GM18505 (cell line): ENCODE results near the gene PRR35.

Source experiments
- ATAC-seq: cut with Tn5 transposase; IDR thresholded peaks from one replicate; pipeline ENCODE4 v1.9.1; 2021; ENCODE audit not compliant: unreplicated experiment
- POLR2A ChIP-seq: IDR thresholded peaks from 4 replicates; pipeline ENCODE4 v1.6.1; 2011; ENCODE audit warnings: borderline replicate concordance; ENCODE audit not compliant: insufficient read depth, insufficient read length; ENCODE audit errors: extremely low read depth

The PRR35 gene

GRCh38 chr16:546909-547770 lies 13.1 kb upstream of the PRR35 start:
- ATAC-seq, result no peak
- TF ChIP-seq POLR2A, result no peak

GRCh38 chr16:548586-548985 lies 11.6 kb upstream of the PRR35 start:
- no peak for TF ChIP-seq POLR2A
- ATAC-seq, result no peak

- ATAC-seq, result no peak
- no peak for TF ChIP-seq POLR2A
Observed at GRCh38 chr16:549544-550263, 10.5 kb upstream of the PRR35 start.

- no peak for ATAC-seq
- TF ChIP-seq POLR2A, result no peak
Observed at GRCh38 chr16:551210-551609, 9.0 kb upstream of the PRR35 start.

GRCh38 chr16:552171-552570 lies 8.0 kb upstream of the PRR35 start:
- no peak for TF ChIP-seq POLR2A
- ATAC-seq, result no peak

- no peak for ATAC-seq
- TF ChIP-seq POLR2A, result no peak
Observed at GRCh38 chr16:553601-554296, 6.4 kb upstream of the PRR35 start.

- no peak for ATAC-seq
- no peak for TF ChIP-seq POLR2A
Observed at GRCh38 chr16:554297-554621, 5.9 kb upstream of the PRR35 start.

GRCh38 chr16:554640-555365 lies 5.4 kb upstream of the PRR35 start:
- ATAC-seq, result no peak
- no peak for TF ChIP-seq POLR2A

GRCh38 chr16:555528-556473 lies 4.4 kb upstream of the PRR35 start:
- TF ChIP-seq POLR2A, result no peak

GRCh38 chr16:556474-557173 lies 3.6 kb upstream of the PRR35 start:
- ATAC-seq, result no peak
- no peak for TF ChIP-seq POLR2A

More at GRCh38 chr16:555528-556473, 4.4 kb upstream of the PRR35 start:
- ATAC-seq, result no peak

GRCh38 chr16:557463-558297 lies 2.5 kb upstream of the PRR35 start:
- ATAC-seq, result no peak
- no peak for TF ChIP-seq POLR2A
